ENCODE data around the gene DGKB.

DNA sequence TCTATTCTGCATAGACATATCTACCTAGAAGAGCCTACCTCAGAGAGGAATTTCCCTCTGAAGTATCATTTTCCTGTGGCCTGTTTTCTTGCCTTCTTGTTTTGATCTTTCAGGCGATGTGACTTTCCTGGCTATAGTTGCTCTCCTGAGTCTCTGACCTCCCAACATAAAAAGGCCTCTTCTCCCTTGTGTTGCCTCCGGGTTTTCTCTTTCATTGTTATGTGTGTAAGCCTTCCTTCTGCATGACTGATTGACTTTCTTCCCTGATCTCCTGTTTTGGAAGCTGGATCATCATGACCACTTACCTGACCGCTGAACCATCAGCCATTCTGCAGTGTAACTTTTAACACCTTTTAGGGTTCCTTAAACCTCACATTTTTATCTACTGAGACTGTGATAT is 471.6 kb downstream of the DGKB start:
- TF ChIP-seq, protein P1, sequence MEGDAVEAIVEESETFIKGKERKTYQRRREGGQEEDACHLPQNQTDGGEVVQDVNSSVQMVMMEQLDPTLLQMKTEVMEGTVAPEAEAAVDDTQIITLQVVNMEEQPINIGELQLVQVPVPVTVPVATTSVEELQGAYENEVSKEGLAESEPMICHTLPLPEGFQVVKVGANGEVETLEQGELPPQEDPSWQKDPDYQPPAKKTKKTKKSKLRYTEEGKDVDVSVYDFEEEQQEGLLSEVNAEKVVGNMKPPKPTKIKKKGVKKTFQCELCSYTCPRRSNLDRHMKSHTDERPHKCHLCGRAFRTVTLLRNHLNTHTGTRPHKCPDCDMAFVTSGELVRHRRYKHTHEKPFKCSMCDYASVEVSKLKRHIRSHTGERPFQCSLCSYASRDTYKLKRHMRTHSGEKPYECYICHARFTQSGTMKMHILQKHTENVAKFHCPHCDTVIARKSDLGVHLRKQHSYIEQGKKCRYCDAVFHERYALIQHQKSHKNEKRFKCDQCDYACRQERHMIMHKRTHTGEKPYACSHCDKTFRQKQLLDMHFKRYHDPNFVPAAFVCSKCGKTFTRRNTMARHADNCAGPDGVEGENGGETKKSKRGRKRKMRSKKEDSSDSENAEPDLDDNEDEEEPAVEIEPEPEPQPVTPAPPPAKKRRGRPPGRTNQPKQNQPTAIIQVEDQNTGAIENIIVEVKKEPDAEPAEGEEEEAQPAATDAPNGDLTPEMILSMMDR (IDR thresholded peaks at IDR 0.05): no peak
- TF ChIP-seq POLR2A (IDR thresholded peaks at IDR 0.05): no peak
- no peak for TF ChIP-seq EP300 (IDR thresholded peaks at IDR 0.05)
- no peak for TF ChIP-seq POLR2AphosphoS5 (IDR thresholded peaks at IDR 0.05)

Measured in stomach (tissue), 4 donors.